ENCODE data around the gene AXL.

The AXL gene

DNA sequence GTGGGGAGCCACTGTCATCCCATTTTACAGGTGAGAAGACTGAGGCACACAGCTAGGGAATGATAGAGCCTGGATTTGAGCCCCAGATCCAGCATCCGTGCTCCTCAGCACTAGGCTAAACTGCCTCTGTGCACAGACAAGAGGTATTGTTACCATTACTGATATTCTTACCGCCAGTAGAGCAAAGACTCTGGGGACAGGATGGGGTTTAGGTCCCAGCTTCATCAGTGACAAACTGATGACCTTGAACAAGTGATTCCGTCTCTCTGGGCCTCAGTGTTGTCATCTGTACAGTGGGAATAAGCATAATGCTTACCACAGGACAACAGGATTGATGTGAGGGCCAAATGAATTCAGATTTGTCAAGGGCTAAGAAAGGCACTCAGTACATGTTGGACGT, 16.5 kb downstream of the AXL start:
- DNase-seq: no peak

- DNase-seq: no peak
These were observed 19.2 kb downstream of the AXL start for GRCh38 chr19:41238244-41238643.

GRCh38 chr19:41239363-41239762, 20.3 kb downstream of the AXL start:
- no peak for DNase-seq

GRCh38 chr19:41239961-41240574, 21.0 kb downstream of the AXL start:
- no peak for DNase-seq

GRCh38 chr19:41241859-41242258, 22.8 kb downstream of the AXL start:
- DNase-seq: no peak

GRCh38 chr19:41244117-41244516, 25.1 kb downstream of the AXL start:
- no peak for DNase-seq

GRCh38 chr19:41245843-41246242, 26.8 kb downstream of the AXL start:
- no peak for DNase-seq

DNA sequence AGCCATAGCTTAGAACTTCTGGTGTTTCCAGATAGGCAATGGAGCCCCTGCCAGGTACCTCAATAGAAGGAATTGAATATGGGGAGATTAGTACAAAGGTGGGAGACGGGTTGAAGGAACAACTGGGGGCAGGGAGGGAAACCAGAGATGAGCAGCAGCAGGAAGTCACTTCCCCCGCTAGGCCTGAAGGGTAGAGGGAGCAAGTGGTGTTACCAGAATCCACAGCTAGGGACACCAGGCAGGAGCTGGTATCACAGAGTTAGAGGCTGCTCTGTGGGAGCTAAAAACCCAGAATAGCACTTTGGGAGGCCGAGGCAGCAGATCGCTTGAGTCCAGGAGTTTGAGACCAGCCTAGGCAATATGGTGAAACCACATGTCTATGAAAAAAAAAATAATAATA, 29.9 kb downstream of the AXL start:
- no peak for DNase-seq

DNA sequence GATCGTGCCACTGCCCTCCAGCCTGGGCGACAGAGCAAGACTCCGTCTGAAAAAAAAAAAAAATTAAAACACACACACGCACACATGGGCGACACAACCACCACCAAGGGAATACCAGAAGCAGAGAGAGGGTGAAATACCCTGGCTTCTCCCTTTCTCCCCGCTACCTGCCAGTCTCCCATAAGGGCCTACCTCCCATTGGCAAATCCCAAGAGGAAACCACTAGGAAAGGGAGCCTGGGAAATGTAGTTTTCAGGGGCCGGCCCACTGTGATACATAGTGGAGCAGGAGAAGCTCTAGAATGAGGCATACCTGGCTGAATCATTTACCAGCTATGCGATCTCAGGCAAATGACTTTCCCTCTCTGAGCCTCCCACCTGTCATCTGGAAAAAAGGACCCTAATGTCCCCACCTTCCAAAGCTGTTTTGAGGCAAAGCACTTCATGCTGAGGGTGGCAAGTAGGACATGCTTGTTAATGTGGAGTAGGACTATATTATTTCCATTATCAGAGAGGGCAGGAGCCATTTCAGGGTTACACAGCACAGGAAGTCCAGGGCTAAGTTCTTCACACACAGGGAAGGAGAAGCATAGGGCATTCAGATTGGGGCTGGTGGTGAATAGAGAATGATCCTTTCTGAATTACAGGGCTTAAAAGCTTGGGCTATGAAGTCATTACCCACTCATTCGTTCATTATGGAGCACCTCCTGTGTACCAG, 30.8 kb downstream of the AXL start:
- DNase-seq: no peak

- no peak for DNase-seq
These were observed 34.6 kb downstream of the AXL start for GRCh38 chr19:41253660-41254059.

GRCh38 chr19:41255171-41255570, 36.1 kb downstream of the AXL start:
- no peak for DNase-seq

DNA sequence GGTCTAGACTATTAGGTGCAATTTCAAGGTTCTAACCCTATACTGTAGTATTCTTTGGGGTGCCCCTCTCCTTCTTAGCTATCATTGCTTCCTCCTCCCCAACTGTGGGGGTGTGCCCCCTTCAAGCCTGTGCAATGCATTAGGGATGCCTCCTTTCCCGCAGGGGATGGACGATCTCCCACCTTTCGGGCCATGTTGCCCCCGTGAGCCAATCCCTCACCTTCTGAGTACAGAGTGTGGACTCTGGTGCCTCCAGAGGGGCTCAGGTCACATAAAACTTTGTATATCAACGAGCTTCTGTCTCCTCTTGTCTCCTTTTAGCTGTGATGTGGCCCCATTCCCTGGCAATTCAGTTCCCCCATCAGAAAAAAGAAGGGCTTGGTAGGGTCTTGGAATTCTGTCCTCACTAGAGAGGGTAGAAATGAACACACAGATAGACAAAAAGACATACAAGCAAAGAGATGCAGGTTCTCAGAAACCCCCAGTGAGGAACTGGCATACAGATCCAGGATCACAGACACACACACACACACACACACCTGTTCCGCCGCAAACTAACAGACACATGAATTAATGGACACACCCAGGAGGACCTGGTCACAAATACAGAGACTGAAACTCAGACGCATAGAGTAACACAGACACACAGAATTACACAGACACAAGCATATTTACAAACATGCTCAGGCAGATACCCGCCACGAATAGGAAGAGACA, 42.6 kb downstream of the AXL start:
- DNase-seq: peak; percentile 4

- peak; percentile 62 for DNase-seq
These were observed 44.2 kb downstream of the AXL start for GRCh38 chr19:41263042-41263849.

GRCh38 chr19:41263850-41264580, 45.0 kb downstream of the AXL start, which contains the start of gene HNRNPUL1:
TSS of gene HNRNPUL1 (plus strand) at chr19:41264372. CDS start at chr19:41264504, 132 bp downstream.
- DNase-seq: peak; percentile 99

- DNase-seq: peak; percentile 36
These were observed 45.8 kb downstream of the AXL start for GRCh38 chr19:41264581-41265394.

- DNase-seq: no peak
These were observed 46.6 kb downstream of the AXL start for GRCh38 chr19:41265395-41266153.

DNA sequence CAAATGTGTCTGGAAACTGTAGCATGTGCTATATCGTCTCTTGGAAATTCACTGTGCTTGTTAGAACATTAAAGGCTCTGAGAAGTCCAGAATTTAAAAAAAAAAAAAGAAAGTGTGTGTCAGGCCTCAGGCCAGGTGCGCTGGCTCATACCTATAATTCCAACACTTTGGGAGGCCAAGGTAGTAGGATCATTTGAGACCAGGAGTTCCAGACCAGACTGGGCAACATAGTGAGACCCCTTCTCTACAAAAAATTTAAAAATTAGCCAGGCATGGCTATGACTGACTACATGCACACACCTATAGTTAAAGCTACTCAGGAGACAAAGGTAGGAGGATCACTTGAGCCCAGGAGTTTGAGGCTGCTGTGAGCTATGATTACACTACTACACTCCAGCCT, 50.0 kb downstream of the AXL start:
- no peak for DNase-seq

DNA sequence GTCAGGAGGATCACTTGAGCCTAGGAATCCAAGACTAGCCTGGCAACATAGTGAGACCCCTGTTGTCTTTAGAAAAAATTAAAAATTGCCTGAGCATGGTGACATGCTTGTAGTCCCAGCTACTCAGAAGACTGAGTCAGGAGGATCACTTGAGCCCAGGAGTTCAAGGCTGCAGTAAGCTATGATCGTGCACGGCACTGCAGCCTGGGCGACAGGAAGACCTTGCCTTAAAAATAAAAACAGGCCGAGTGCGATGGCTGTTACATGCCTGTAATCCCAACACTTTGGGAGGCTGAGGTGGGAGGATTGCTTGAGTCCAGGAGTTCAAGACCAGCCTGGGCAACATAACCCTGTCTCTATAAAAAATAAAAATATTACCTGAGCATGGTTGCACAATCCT, 50.5 kb downstream of the AXL start:
- DNase-seq: no peak

DNA sequence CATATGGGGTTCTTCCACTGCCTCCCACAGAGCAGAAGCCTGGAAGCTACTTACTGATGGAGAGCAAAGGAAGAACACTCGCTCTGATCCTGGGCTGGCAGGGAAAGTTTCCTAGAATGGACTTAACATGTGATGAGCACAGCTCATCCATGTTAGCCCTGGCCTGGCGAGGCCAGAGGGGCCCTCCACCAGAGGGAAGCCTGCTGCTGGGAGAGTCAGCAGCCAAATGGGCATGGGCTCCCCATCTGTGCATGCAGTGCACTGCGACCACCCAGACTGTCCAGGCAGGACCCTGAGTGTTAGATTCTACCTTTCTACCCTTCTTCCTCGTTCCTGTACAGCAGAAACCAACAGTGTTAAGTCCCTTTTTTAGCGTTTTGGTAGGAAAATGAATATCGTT, 54.1 kb downstream of the AXL start:
- DNase-seq: no peak

- no peak for DNase-seq
These were observed 55.8 kb downstream of the AXL start for GRCh38 chr19:41274802-41275201.

DNA sequence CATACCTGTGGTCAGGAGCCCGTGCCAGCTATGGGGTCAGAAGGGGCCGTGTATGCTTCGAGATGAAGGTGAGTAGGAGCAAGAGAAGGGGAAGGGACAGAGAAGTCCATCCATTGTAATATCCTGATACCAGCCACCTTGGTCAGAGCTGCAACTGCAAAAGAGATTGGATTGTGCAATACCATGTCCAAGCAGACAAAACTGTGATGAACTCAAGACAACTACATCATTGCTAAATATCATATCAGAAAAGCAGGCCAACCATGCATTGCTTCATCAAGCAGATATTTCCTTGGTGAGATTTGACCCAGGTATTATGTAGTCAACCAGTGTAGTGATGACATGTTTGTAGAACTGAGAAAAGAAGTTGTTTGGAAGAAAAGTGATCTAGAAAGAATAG, 57.2 kb downstream of the AXL start:
- no peak for DNase-seq

All from activated T-cell treated with anti-CD3 and anti-CD28 coated beads for 4 hours (primary cell).